ENCODE data around the gene FRK.
"Not testable (repeated sequence)": the region's sequence is repeated elsewhere in the genome, so short reads cannot be mapped to it uniquely, and the experiment has no call there.

The FRK gene

GRCh38 chr6:116004841-116005815 is 55.6 kb downstream of the FRK start:
- DNase-seq (ENCODE audit: low read depth): no peak

- DNase-seq (ENCODE audit: low read depth): no peak
Observed at GRCh38 chr6:116003668-116004067, 57.0 kb downstream of the FRK start.

- no peak for DNase-seq (ENCODE audit: low read depth)
Observed at GRCh38 chr6:116002756-116003155, 57.9 kb downstream of the FRK start.

DNA sequence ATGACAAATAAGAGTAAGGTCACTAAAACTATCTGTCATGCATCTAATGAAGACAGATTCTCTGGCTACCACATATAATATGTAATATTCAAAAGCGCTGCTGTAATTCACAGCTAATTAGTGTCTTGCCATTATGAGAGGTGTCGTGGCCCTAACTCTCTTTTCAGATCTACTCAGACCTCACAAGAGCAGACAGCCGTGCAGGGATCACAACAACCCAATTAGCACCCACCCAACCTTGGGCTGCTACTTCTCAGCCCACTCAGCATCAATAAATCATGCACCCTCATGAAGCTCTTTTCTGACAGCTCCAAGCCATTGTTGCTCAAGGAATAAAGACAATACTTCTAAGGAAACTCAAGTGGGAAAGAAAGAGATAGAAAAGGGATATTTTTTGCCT is 61.5 kb downstream of the FRK start:
- DNase-seq (ENCODE audit: low read depth): no peak

GRCh38 chr6:115997990-115998585 is 62.6 kb downstream of the FRK start:
- DNase-seq (ENCODE audit: low read depth): no peak

DNA sequence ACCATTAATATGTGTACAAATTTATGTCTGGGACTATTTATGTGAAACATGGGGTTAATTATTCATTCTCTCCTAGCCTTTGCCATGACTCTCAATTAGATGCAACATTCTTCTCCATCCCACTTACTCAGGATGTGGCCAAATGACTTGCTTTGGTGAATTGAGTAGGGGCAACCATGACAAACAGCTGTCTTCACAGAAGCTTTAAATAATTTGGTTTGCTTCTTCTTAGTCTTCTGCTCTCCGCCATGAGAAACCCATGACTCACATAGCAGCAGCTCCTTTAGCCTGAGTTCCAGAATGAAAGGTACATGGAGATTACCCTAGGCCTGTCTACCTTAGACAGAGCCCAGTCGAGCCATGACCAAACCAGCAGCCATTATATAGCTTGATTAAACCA is 74.7 kb downstream of the FRK start:
- no peak for DNase-seq (ENCODE audit: low read depth)

DNA sequence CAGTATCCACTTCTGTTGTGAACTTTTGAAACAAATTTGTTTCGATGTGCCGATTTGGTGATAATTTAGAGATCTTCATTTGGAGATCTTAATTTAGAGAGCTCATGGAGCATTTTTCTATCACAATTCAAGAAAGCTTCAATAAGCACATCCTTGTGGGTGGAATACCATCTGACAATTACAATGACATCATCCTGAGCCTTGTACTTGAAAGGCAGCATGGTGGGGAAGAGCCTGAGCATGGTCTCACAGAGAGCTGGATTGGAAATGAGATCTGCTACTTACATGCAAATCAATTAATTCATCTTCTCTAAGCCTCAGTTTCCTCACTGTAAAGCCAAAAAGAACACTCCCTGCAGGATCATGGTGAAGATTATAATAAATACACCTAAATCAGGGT is 75.9 kb downstream of the FRK start:
- no peak for DNase-seq (ENCODE audit: low read depth)

- no peak for DNase-seq (ENCODE audit: low read depth)
Observed at GRCh38 chr6:115983998-115984397, 76.7 kb downstream of the FRK start.

DNA sequence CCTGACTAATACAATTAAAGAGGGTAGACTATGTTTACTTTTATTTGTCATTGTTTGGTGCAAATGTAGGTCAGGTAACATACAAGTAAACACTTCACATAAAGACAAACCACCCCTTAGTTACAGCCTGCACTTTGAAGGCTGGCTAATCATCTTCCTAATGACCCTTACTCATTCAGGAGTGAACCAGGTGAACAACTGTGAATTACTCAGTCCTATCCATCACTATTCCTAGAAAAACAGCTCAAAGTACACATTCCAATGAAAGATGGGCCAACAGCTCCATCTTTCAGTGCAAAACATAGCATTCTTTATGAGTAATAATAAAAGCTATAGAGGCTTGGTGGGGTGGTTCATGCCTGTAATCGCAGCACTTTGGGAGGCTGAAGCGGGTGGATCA is 78.2 kb downstream of the FRK start:
- no peak for DNase-seq (ENCODE audit: low read depth)

GRCh38 chr6:115977220-115977619 is 83.5 kb downstream of the FRK start:
- DNase-seq (ENCODE audit: low read depth): no peak

DNA sequence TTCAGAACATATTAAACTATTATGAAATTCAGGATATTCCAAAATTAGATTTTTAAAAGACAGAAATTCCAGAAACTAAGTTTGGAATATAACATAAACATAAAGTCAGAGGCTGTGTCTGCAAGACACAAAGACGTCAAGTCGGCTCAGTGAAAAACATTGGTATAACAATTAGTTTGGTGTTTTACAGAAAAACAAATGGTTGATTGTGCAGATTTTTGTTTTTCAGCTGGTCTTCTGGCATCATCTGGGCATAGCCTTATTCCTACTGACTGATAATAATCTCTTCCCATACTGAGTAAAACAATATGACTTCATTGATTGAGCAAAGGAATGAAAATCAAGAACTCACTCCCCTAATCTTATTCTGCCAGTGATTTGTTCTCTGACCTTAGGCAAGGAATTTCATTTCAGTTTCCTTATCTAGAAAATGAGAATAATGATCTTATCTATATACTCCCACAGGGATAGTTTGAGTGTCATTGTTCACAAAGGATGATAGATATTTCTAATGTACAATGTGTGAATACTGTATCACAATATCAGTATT is 84.3 kb downstream of the FRK start:
- no peak for DNase-seq (ENCODE audit: low read depth)

DNA sequence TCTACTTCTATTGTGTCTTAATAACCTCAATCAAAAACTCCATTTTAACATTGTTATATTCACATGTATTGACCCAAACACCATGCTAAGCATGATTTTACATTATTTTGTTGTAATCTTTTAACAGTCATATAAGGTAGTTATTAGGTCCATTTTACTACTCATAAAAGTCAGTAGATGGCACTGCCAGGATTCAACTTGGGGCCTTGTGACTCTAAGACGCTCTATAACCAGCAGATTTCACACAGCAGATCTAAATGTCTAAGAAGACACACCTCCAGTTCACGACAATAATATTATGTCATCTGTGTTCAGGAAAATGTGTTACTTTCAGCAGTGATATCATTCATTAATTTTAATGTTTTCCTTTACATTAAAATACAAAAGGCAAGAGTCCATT is 88.0 kb downstream of the FRK start:
- DNase-seq (ENCODE audit: low read depth): no peak

GRCh38 chr6:115971785-115972184 is 88.9 kb downstream of the FRK start:
- no peak for DNase-seq (ENCODE audit: low read depth)

GRCh38 chr6:115969930-115970273 is 90.8 kb downstream of the FRK start:
- no peak for DNase-seq (ENCODE audit: low read depth)

GRCh38 chr6:115969207-115969929 is 91.3 kb downstream of the FRK start:
- DNase-seq (ENCODE audit: low read depth): no peak

DNA sequence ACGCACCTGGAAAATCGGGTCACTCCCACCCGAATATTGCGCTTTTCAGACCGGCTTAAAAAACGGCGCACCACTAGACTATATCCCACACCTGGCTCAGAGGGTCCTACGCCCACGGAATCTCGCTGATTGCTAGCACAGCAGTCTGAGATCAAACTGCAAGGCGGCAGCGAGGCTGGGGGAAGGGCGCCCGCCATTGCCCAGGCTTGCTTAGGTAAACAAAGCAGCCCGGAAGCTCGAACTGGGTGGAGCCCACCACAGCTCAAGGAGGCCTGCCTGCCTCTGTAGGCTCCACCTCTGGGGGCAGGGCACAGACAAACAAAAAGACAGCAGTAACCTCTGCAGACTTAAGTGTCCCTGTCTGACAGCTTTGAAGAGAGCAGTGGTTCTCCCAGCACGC is 100.4 kb downstream of the FRK start:
- not testable (repeated sequence) for DNase-seq (ENCODE audit: low read depth)

DNA sequence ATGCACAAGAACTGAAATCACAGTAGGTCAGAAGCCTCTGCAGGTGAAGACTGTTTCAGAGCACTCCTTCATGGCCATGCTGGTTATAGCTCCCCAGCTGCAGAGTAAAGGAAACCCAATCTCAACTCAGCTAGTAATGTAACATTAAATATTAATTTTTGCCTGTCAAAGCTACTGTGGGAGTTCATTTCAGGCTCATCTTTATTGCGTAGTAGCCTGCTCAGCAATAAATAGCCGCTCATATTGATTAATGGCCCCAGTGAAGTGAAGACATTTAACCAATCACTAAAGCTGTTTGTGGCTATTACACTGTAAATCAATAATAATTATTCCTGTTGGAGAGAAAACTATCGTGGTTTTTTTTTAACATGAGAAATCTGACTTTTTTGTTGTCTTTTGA is 101.7 kb downstream of the FRK start:
- DNase-seq (ENCODE audit: low read depth): no peak

DNA sequence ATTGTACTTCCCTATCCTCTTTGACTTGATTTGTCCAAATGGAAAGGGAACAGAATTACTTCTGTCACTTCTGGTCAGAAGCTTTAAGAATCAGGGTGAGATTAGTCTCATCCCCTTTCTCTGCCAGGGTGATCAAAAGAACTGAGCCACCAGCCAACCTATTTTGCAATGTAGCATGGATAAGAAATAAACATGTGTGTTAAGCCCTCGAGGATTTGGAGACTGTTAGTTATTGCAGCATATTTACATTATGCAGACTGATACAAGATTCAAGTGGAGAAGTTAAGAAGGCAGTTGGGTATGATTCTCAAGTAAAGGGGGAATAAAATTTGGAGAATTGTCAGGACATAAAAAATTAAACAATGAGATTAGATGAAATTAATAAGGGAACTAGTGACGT is 106.0 kb downstream of the FRK start:
- no peak for DNase-seq (ENCODE audit: low read depth)

GRCh38 chr6:115948751-115949150 is 111.9 kb downstream of the FRK start:
- no peak for DNase-seq (ENCODE audit: low read depth)

DNA sequence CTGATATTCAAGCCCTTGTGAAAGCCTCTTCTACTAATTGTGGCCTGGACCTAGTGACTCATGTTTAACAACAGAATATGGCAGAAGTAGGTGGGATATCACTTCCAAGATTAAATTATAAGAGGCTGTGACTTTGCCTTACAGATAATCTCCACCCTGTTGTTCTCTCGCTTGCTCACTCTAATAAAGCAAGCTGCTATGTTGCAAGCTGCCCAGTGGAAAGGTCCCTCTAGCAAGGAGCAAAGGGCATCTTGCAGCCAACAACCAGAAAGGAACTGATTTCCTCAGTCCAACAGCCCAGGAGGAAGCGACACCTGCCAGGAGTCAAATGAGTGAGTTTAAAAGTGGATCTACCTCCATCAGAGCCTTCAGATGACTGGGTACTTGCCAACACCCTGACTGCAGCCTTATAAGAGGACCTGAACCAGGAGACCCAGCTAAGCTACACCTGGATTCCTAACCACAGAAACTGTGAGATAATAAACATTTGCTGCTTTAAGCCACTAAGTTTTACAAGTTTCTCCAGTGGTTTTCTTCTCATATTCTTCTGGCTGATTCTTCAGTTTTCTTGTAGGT is 112.6 kb downstream of the FRK start:
- DNase-seq (ENCODE audit: low read depth): no peak

DNA sequence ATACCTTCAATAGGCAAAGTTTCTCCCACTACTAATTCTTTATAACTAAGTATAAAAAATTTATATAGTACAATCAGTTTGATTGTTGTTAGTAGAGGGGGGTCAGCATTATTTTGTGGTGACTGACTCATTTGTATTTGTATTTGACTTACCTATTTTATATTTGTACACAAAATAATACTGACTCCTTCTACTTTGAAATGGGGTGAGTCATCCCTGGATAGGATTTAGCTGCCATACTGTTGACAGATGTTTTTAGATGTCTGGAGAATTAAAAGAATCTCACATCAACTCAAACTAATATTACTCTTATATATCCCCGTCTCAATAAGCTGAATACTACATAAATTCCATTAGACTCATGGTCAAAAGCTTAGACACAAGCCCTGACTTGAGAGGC is 114.9 kb downstream of the FRK start:
- no peak for DNase-seq (ENCODE audit: low read depth)

GRCh38 chr6:115945306-115945705 is 115.4 kb downstream of the FRK start:
- no peak for DNase-seq (ENCODE audit: low read depth)

Data from T-helper 22 cell (primary cell).